ENCODE results near the gene BICRA. TPM values are rescaled to one million over a fixed set of nuclear protein-coding genes. Genes with fewer than 3 reads are reported as not detected.
"Not testable (repeated sequence)": the region's sequence is repeated elsewhere in the genome, so short reads cannot be mapped to it uniquely, and the experiment has no call there.

BICRA gene
- total RNA-seq, 1 donor from 2014 or later: 22.9 TPM

DNA sequence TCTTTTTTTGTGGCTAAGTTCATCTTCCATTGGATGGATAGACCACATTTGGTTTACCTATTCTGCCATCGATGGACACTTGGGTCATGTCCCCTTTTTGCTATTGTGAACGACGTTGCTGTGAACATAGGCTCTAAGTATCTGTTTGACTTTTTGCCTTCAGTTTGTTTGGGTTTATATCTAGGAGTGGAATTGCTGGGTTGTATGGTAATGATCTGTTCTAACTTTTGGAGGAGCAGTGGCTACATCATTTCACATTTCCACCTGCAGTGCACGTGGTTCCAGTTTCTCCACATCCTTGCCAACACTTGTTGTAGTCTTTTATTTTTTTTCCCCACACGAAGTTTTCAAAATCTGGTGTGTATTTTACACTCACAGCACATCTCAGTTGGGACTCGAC lies 21.7 kb downstream of the BICRA start:
- DNase-seq (ENCODE audit: extremely low spot score, unreplicated experiment): no peak
- Mint-ChIP-seq H3K4me3 (no peak overlapping the region), H3K4me1 (ENCODE audit: unreplicated experiment) (peaks cover under 1% of the 10 kb centered on the region), H3K36me3 (peaks cover 11% of the 10 kb centered on the region), H3K27ac (no peak overlapping the region), H3K27me3 (no peaks in the 10 kb centered on the region), H3K9me3 (no peaks in the 10 kb centered on the region)
- TF ChIP-seq, protein P1, sequence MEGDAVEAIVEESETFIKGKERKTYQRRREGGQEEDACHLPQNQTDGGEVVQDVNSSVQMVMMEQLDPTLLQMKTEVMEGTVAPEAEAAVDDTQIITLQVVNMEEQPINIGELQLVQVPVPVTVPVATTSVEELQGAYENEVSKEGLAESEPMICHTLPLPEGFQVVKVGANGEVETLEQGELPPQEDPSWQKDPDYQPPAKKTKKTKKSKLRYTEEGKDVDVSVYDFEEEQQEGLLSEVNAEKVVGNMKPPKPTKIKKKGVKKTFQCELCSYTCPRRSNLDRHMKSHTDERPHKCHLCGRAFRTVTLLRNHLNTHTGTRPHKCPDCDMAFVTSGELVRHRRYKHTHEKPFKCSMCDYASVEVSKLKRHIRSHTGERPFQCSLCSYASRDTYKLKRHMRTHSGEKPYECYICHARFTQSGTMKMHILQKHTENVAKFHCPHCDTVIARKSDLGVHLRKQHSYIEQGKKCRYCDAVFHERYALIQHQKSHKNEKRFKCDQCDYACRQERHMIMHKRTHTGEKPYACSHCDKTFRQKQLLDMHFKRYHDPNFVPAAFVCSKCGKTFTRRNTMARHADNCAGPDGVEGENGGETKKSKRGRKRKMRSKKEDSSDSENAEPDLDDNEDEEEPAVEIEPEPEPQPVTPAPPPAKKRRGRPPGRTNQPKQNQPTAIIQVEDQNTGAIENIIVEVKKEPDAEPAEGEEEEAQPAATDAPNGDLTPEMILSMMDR (conservative IDR thresholded peaks at IDR 0.05): no peak

DNA sequence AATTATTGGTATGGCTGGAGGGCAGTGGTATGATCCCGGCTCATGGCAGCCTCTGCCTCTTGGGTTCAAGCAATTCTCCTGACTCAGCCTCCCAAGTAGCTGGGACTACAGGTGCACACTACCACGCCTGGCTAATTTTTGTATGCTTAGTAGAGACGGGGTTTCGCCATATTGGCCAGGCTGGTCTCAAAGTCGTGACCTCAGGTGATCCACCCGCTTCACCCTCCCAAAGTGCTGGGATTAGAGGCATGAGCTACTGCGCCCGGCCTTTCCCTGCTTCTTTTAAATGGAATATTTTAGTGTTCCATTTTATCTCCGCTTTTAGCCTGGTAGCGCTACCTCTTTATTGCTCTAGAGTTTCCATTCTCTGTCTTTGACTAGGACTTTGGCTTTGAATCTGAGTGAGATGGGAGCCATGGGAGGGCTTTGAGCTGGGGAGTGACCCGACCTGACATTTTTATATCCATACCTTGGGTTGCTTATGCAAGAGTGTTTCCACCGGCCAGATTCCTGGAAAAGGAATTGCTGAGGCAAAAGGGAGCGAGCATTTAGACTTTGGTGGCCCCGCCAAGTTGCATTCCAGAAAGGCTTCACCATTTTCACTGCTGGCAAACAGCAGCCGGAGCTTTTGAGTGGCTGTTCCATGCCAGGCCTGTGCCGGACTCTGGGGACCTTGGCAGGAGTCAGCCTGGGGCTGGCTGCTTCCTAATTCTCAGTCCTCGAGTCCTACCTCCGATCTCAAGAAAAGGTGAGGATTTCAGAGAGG lies 22.9 kb downstream of the BICRA start:
- TF ChIP-seq, protein P1 (conservative IDR thresholded peaks at IDR 0.05): no peak
- Mint-ChIP-seq H3K27ac (peak overlapping the region; percentile 81), H3K4me3 (no peak overlapping the region), H3K9me3 (no peaks in the 10 kb centered on the region), H3K4me1 (ENCODE audit: unreplicated experiment) (peaks cover 4% of the 10 kb centered on the region), H3K27me3 (no peaks in the 10 kb centered on the region), H3K36me3 (peaks cover 15% of the 10 kb centered on the region)
- no peak for DNase-seq (ENCODE audit: extremely low spot score, unreplicated experiment)

DNA sequence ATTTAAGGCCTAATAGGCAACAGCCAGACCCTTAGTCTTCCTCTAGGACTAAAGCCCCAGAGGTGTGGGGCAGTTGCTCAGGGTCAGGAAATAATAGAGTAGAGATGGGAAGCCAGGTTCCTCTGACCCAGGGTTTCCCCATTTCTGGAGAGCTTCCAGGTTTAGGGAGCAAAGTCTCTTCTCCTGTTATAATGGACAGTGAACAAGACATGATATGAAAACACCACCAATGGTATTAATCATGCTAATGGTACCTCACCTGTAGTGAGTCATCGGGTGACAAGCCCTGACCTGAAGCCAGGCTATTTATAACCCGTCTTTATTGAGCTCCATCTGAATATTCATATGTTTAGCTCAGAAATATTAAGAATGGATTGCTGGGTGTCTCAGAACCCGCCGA lies 24.6 kb downstream of the BICRA start:
- Mint-ChIP-seq H3K4me3 (no peak overlapping the region), H3K4me1 (ENCODE audit: unreplicated experiment) (peaks cover 16% of the 10 kb centered on the region), H3K27ac (no peak overlapping the region), H3K27me3 (no peaks in the 10 kb centered on the region), H3K36me3 (peaks cover 12% of the 10 kb centered on the region), H3K9me3 (no peaks in the 10 kb centered on the region)
- DNase-seq (ENCODE audit: extremely low spot score, unreplicated experiment): no peak
- TF ChIP-seq, protein P1 (conservative IDR thresholded peaks at IDR 0.05): no peak

DNA sequence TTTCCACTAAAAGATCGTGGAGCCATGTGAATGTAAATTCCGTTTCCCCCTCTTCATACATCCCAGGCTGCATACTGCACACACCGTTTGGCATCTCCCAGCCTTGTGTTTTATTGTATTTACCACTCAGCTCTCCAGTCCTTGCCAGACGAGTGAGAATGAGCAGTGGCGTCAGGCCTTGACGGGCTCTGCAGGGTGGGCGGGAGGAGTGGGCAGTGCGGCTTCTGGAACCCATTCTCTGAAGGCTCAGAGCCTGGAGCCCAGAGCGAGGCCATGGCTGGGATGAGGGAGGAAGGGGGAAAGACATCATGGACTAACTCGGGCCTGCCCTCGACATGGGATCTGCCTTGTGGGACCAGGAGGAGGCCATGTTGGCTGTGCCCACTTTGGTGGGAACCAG lies 25.1 kb downstream of the BICRA start:
- Mint-ChIP-seq H3K4me1 (ENCODE audit: unreplicated experiment) (peaks cover 17% of the 10 kb centered on the region), H3K9me3 (no peaks in the 10 kb centered on the region), H3K4me3 (no peak overlapping the region), H3K27me3 (no peaks in the 10 kb centered on the region), H3K36me3 (peaks cover 12% of the 10 kb centered on the region), H3K27ac (no peak overlapping the region)
- no peak for DNase-seq (ENCODE audit: extremely low spot score, unreplicated experiment)
- TF ChIP-seq, protein P1 (conservative IDR thresholded peaks at IDR 0.05): no peak

DNA sequence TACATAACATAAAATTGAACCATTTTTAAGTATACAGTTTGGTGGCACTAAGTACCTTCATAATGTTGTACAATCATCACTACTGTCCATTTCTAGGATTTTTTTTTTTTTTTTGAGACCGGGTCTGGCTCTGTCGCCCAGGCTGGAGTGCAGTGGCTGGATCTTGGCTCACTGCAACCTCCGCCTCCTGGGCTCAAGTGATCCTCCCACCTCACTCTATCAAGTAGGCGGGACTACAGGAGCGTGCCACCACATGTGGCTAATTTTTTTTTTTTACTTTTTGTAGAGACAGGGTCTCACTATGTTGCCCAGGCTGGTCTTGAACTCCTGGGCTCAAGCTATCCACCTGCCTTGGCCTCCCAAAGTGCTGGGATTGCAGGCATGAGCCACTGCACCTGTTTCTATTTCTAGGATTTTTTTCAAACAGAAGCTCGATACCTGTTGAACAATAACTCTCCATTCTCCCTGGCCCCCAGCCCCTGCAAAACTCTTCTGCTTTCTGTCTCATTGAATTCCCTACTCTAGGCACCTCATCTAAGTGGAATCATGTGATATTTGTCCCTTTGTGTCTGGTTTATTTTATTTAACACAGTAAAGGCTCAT lies 26.3 kb downstream of the BICRA start:
- Mint-ChIP-seq H3K27ac (peak overlapping the region; percentile 10), H3K4me1 (ENCODE audit: unreplicated experiment) (peaks cover 17% of the 10 kb centered on the region)
- not testable (repeated sequence) for H3K27me3 Mint-ChIP-seq; H3K36me3 Mint-ChIP-seq; DNase-seq (ENCODE audit: extremely low spot score, unreplicated experiment); H3K4me3 Mint-ChIP-seq; H3K9me3 Mint-ChIP-seq

DNA sequence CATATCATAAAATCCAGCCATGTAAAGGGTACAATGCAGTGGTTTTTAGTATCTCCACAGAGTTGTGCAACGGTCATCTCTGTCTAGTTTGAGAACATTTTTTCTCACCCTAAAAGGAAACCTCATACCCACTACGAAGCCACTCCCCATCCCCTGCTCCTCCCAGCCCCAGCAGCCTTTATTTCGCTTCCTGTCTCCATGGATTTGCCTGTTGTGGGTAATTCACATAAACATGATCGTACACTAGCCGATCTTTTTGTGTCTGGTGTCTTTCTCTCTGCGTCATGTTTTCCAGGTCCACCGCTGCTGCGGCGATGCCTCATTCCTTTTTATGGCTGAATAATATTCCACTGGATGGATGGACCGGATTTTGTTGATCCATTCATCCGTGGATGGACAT lies 28.6 kb downstream of the BICRA start:
- no peaks in the 10 kb centered on the region for H3K9me3 Mint-ChIP-seq
- TF ChIP-seq, protein P1 (conservative IDR thresholded peaks at IDR 0.05): no peak
- peaks cover 17% of the 10 kb centered on the region for H3K4me1 Mint-ChIP-seq (ENCODE audit: unreplicated experiment)
- H3K27ac Mint-ChIP-seq: peak overlapping the region; percentile 53
- DNase-seq (ENCODE audit: extremely low spot score, unreplicated experiment): no peak
- H3K27me3 Mint-ChIP-seq: no peaks in the 10 kb centered on the region
- H3K36me3 Mint-ChIP-seq: peaks cover 5% of the 10 kb centered on the region
- H3K4me3 Mint-ChIP-seq: no peak overlapping the region
